Fibroblast of lung (primary cell): Measurements from ENCODE around the gene ICA1L.

Source experiments
- CTCF ChIP-seq, 2 donors: IDR thresholded peaks in 1 of 2; conservative IDR thresholded peaks in 1 of 2; 1 replicate in 1 of 2; 2 replicates in 1 of 2; pipeline ENCODE4 v1.5.1; 2011 to 2012; ENCODE audit warnings: low read length in 2 of 2, control low read depth in 1 of 2, inconsistent platforms in 1 of 2, low read depth in 1 of 2, mild to moderate bottlenecking in 1 of 2
- EZH2 ChIP-seq: IDR thresholded peaks from 2 replicates; pipeline ENCODE4 v1.5.1; 2012; ENCODE audit warnings: low read length, control low read depth, mild to moderate bottlenecking; ENCODE audit errors: missing control alignments

GRCh38 chr2:202909394-202910192 lies 38.0 kb upstream of the ICA1L start:
- TF ChIP-seq CTCF (conservative IDR thresholded peaks at IDR 0.05 in 1 of 2, IDR thresholded peaks at IDR 0.05 in 1 of 2; ENCODE audit: low read depth in 1 of 2, low read length in 2 of 2) = no peak
- TF ChIP-seq EZH2 = no peak
